H9 (cell line): ENCODE results near the gene MRPL43. TPM values are rescaled to one million over a fixed set of nuclear protein-coding genes. Genes with fewer than 3 reads are reported as not detected.

Experiments used
- DNase-seq: peaks from one replicate; pipeline ENCODE4 v3.0.0-alpha.2; 2017
- H2AFZ ChIP-seq: one replicate; pipeline ENCODE4 v1.6.1; 2013; ENCODE audit warnings: mild to moderate bottlenecking, low read length, control low read depth, moderate library complexity
- H2AK5ac ChIP-seq: 2 replicates; pipeline ENCODE4 v1.6.1; 2013; ENCODE audit warnings: low read length, control low read depth, mixed read lengths; ENCODE audit not compliant: insufficient read length
- H2BK120ac ChIP-seq: one replicate; pipeline ENCODE4 v1.6.1; 2013; ENCODE audit warnings: low read depth, mild to moderate bottlenecking, low read length, control low read depth, inconsistent platforms; ENCODE audit not compliant: poor library complexity, severe bottlenecking
- H2BK12ac ChIP-seq: 2 replicates; pipeline ENCODE4 v1.6.1; 2013; ENCODE audit warnings: low read length, control low read depth, mixed read lengths, low read depth; ENCODE audit not compliant: insufficient read length
- H2BK15ac ChIP-seq: 2 replicates; pipeline ENCODE4 v1.6.1; 2013; ENCODE audit warnings: low read depth, low read length, control low read depth
- H2BK20ac ChIP-seq: one replicate; pipeline ENCODE4 v1.6.1; 2013; ENCODE audit warnings: low read depth, mild to moderate bottlenecking, low read length, control low read depth, inconsistent platforms; ENCODE audit not compliant: poor library complexity, severe bottlenecking
- H2BK5ac ChIP-seq: 2 replicates; pipeline ENCODE4 v1.6.1; 2013; ENCODE audit warnings: low read length, control low read depth, mixed read lengths; ENCODE audit not compliant: insufficient read length
- H3K14ac ChIP-seq: 2 replicates; pipeline ENCODE4 v1.6.1; 2013; ENCODE audit warnings: low read length, control low read depth; ENCODE audit not compliant: insufficient read depth
- H3K18ac ChIP-seq: 2 replicates; pipeline ENCODE4 v1.6.1; 2013; ENCODE audit warnings: low read depth, mild to moderate bottlenecking, mixed read lengths, low read length, control low read depth; ENCODE audit not compliant: insufficient read length
- H3K23ac ChIP-seq: 2 replicates; pipeline ENCODE4 v1.6.1; 2013; ENCODE audit warnings: low read length, control low read depth, mixed read lengths, low read depth; ENCODE audit not compliant: insufficient read length
- H3K23me2 ChIP-seq: 2 replicates; pipeline ENCODE4 v1.6.1; 2013; ENCODE audit warnings: low read depth, mild to moderate bottlenecking, mixed read lengths, low read length, control low read depth; ENCODE audit not compliant: insufficient read length, poor library complexity, severe bottlenecking
- H3K27ac ChIP-seq: 2 replicates; pipeline ENCODE4 v1.5.1; 2013; ENCODE audit warnings: low read length, control low read depth, mixed read lengths, low read depth; ENCODE audit not compliant: insufficient read length
- H3K27me3 ChIP-seq: 2 replicates; pipeline ENCODE4 v1.6.1; 2013; ENCODE audit warnings: low read length, control low read depth, inconsistent platforms; ENCODE audit not compliant: insufficient read depth
- H3K4ac ChIP-seq: 2 replicates; pipeline ENCODE4 v1.6.1; 2013; ENCODE audit warnings: low read depth, mild to moderate bottlenecking, control low read depth, inconsistent platforms, low read length, moderate library complexity
- H3K4me1 ChIP-seq: 2 replicates; pipeline ENCODE4 v1.6.1; 2013; ENCODE audit warnings: low read length, control low read depth, inconsistent platforms; ENCODE audit not compliant: insufficient read depth
- H3K4me2 ChIP-seq: 2 replicates; pipeline ENCODE4 v1.6.1; 2013; ENCODE audit warnings: low read length, control low read depth, mixed read lengths; ENCODE audit not compliant: insufficient read length, insufficient read depth
- H3K56ac ChIP-seq: 2 replicates; pipeline ENCODE4 v1.6.1; 2013; ENCODE audit warnings: low read depth, mild to moderate bottlenecking, mixed read lengths, low read length, control low read depth; ENCODE audit not compliant: insufficient read length
- H3K79me1 ChIP-seq: 2 replicates; pipeline ENCODE4 v1.6.1; 2013; ENCODE audit warnings: low read depth, mild to moderate bottlenecking, moderate library complexity, low read length, control low read depth, inconsistent platforms; ENCODE audit not compliant: insufficient read depth, poor library complexity, severe bottlenecking
- H3K79me2 ChIP-seq: 2 replicates; pipeline ENCODE4 v1.6.1; 2013; ENCODE audit warnings: low read length, control low read depth, inconsistent platforms; ENCODE audit not compliant: insufficient read depth
- H3K9ac ChIP-seq: 2 replicates; pipeline ENCODE4 v1.6.1; 2013; ENCODE audit warnings: low read length, control low read depth, mixed read lengths; ENCODE audit not compliant: insufficient read length; ENCODE audit errors: extremely low read depth
- H3K9me3 ChIP-seq: one replicate; pipeline ENCODE4 v1.6.1; 2013; ENCODE audit warnings: low read depth, low read length, inconsistent platforms; ENCODE audit not compliant: control insufficient read depth
- H3T11ph ChIP-seq: one replicate; pipeline ENCODE4 v1.6.1; 2013; ENCODE audit warnings: mild to moderate bottlenecking, low read length, control low read depth, inconsistent platforms
- H4K20me1 ChIP-seq: one replicate; pipeline ENCODE4 v1.6.1; 2013; ENCODE audit not compliant: control insufficient read depth, insufficient read length, insufficient read depth
- H4K5ac ChIP-seq: 2 replicates; pipeline ENCODE4 v1.6.1; 2013; ENCODE audit warnings: low read depth, mild to moderate bottlenecking, mixed read lengths, low read length, control low read depth; ENCODE audit not compliant: insufficient read length
- H4K8ac ChIP-seq: replicated peaks from 2 replicates; pipeline ENCODE4 v1.6.1; 2013; ENCODE audit warnings: low read length, control low read depth, mixed read lengths, low read depth; ENCODE audit not compliant: insufficient read length
- H4K91ac ChIP-seq: 2 replicates; pipeline ENCODE4 v1.6.1; 2013; ENCODE audit warnings: low read depth, mild to moderate bottlenecking, moderate library complexity, mixed read lengths, low read length, control low read depth; ENCODE audit not compliant: insufficient read length
- H3K27ac Mint-ChIP-seq, 3 experiments: 2 replicates in 2 of 3; 3 replicates in 1 of 3; pipeline ENCODE4 v1.8.0; 2020 to 2021; ENCODE audit warnings: mixed read lengths in 3 of 3, mild to moderate bottlenecking in 1 of 3, moderate library complexity in 1 of 3
- H3K27me3 Mint-ChIP-seq: 2 replicates; pipeline ENCODE4 v1.8.0; 2021; ENCODE audit warnings: low read depth, mild to moderate bottlenecking, moderate library complexity, mixed read lengths
- H3K36me3 Mint-ChIP-seq, 3 experiments: 2 replicates in 2 of 3; 3 replicates in 1 of 3; pipeline ENCODE4 v1.8.0; 2020 to 2021; ENCODE audit warnings: low read depth in 3 of 3, mixed read lengths in 3 of 3; ENCODE audit not compliant: insufficient read depth in 1 of 3
- H3K4me1 Mint-ChIP-seq, 2 experiments: 2 replicates each; pipeline ENCODE4 v1.8.0; 2020; ENCODE audit warnings: mixed read lengths in 2 of 2
- H3K4me3 Mint-ChIP-seq, 2 experiments: 2 replicates in 1 of 2; 3 replicates in 1 of 2; pipeline ENCODE4 v1.8.0; 2020 to 2021; ENCODE audit warnings: mild to moderate bottlenecking in 2 of 2, mixed read lengths in 2 of 2, moderate library complexity in 1 of 2
- H3K9me3 Mint-ChIP-seq, 2 experiments: 2 replicates in 1 of 2; 3 replicates in 1 of 2; pipeline ENCODE4 v1.8.0; 2020; ENCODE audit warnings: mild to moderate bottlenecking in 2 of 2, mixed read lengths in 2 of 2, moderate library complexity in 1 of 2
- CTCF ChIP-seq: fragments of 200-600 bp; sonication (generic); conservative IDR thresholded peaks from 3 replicates; pipeline ENCODE4 v1.8.0; 2021; ENCODE audit warnings: antibody characterized with exemption, mild to moderate bottlenecking
- WGBS: extraction: QIAGEN DNeasy Blood & Tissue Kit; methylation state at CpG from one replicate; pipeline ENCODE4 v1.1.7; 2013; ENCODE audit warnings: missing lambda C conversion rate, low lambda C conversion rate, mixed read lengths; ENCODE audit not compliant: insufficient read length; ENCODE audit errors: extremely low coverage; 5-methylcytosine and 5-hydroxymethylcytosine counted together
- total RNA-seq: library from RNA; stranded (reverse); gene quantifications from 2 replicates; pipeline ENCODE4 v1.2.1, GENCODE V29; 2021

The MRPL43 gene
- total RNA-seq, 1 experiment from 2014 or later, result 70.3 TPM

GRCh38 chr10:101006593-101007098, 19.3 kb upstream of the MRPL43 start:
- Mint-ChIP-seq H3K4me3 (no peak overlapping the region), H3K4me1 (peaks cover 5 to 20% of the 10 kb centered on the region in 2 experiments), H3K36me3 (peaks cover 17 to 41% (median 39%) of the 10 kb centered on the region in 3 experiments; a peak in 5 of 7 replicates), H3K9me3 (no peaks in the 10 kb centered on the region), H3K27ac (no peak overlapping the region), H3K27me3 (no peaks in the 10 kb centered on the region; the same call in 1 of the 2 replicates)
- Histone ChIP-seq H3T11ph (no peak overlapping the region), H2AFZ (no peak overlapping the region), H2BK120ac (no peak overlapping the region), H3K9me3 (no peaks in the 10 kb centered on the region), H3K9ac (no peak overlapping the region), H3K4me1 (no peaks in the 10 kb centered on the region), H3K4me2 (no peak overlapping the region), H4K5ac (no peak overlapping the region), H2BK15ac (no peak overlapping the region), H4K20me1 (no peaks in the 10 kb centered on the region), H3K4ac (no peak overlapping the region), H3K79me2 (no peaks in the 10 kb centered on the region), H2AK5ac (no peak overlapping the region), H3K23ac (no peak overlapping the region), H3K23me2 (no peaks in the 10 kb centered on the region), H3K14ac (no peak overlapping the region), H3K27me3 (no peaks in the 10 kb centered on the region), H2BK5ac (no peak overlapping the region), H3K18ac (no peak overlapping the region), H4K8ac (no peak overlapping the region), H2BK20ac (no peak overlapping the region), H3K79me1 (no peaks in the 10 kb centered on the region), H4K91ac (no peak overlapping the region), H3K56ac (no peak overlapping the region), H2BK12ac (no peak overlapping the region), H3K27ac (no peak overlapping the region)
- no CpG with 5 or more reads among the region's 33 CpGs for WGBS
- DNase-seq, result no peak
- no peak for TF ChIP-seq CTCF
